ENCODE measurements around the gene ELAVL3. TPM values are rescaled to one million over a fixed set of nuclear protein-coding genes. Genes with fewer than 3 reads are reported as not detected.

ELAVL3 gene
- total RNA-seq, 2 experiments from 2014 or later: 0.66 TPM; not detected in 1

DNA sequence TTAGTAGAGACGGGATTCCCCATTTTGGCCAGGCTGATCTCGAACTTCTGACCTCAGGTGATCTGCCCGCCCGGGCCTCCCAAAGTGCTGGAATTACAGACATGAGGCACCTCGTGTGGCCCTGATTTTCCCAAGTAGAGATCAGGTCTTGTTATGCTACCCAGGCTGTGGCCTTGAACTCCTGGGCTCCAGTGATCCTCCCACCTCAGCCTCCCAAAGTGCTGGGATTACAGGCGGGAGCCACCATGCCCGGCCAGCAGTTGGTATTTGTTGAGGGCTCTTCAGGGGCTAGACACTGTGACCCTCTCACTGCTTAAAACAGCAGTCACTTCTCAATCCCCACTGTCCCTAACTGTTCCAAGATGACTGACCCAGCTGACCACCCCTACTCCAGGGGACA, 8.5 kb upstream of the ELAVL3 start:
- Mint-ChIP-seq H3K4me3 (no peak overlapping the region), H3K4me1 (ENCODE audit: low read depth) (no peaks in the 10 kb centered on the region), H3K27ac (no peak overlapping the region), H3K9me3 (no peaks in the 10 kb centered on the region), H3K36me3 (ENCODE audit: low read depth) (peaks cover 25% of the 10 kb centered on the region), H3K27me3 (peaks cover 8% of the 10 kb centered on the region)
- Histone ChIP-seq H3K4me1 (ENCODE audit: insufficient read depth, low read length) (no peaks in the 10 kb centered on the region), H3K27me3 (ENCODE audit: control insufficient read depth in 1 of 2, insufficient read depth in 2 of 2, low read length in 2 of 2) (no peaks in the 10 kb centered on the region), H3K9me3 (ENCODE audit: control insufficient read depth in 1 of 2, insufficient read depth in 1 of 2, low read length in 2 of 2) (peaks cover 0 to 5% of the 10 kb centered on the region in 2 experiments), H3K36me3 (ENCODE audit: insufficient read depth, low read length) (peaks cover 10% of the 10 kb centered on the region), H3K4me3 (ENCODE audit: low read length) (no peak overlapping the region), H3K27ac (ENCODE audit: low read depth in 1 of 2, low read length in 2 of 2) (no peak overlapping the region)
- CTCF ChIA-PET: no interaction called here
- intact Hi-C loops (cut with DNase I, micrococcal nuclease): loop anchor here in 1 of 2 experiments (10.0 kb wide), 1 partner anchor 55 kb away; the partner anchor contains the start of genes ODAD3 and PRKCSH
- POLR2A ChIA-PET: no interaction called here
- ATAC-seq (ENCODE audit: poor library complexity): no peak
- TF ChIP-seq, protein P1, sequence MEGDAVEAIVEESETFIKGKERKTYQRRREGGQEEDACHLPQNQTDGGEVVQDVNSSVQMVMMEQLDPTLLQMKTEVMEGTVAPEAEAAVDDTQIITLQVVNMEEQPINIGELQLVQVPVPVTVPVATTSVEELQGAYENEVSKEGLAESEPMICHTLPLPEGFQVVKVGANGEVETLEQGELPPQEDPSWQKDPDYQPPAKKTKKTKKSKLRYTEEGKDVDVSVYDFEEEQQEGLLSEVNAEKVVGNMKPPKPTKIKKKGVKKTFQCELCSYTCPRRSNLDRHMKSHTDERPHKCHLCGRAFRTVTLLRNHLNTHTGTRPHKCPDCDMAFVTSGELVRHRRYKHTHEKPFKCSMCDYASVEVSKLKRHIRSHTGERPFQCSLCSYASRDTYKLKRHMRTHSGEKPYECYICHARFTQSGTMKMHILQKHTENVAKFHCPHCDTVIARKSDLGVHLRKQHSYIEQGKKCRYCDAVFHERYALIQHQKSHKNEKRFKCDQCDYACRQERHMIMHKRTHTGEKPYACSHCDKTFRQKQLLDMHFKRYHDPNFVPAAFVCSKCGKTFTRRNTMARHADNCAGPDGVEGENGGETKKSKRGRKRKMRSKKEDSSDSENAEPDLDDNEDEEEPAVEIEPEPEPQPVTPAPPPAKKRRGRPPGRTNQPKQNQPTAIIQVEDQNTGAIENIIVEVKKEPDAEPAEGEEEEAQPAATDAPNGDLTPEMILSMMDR (IDR thresholded peaks at IDR 0.05): no peak
- no peak for DNase-seq

DNA sequence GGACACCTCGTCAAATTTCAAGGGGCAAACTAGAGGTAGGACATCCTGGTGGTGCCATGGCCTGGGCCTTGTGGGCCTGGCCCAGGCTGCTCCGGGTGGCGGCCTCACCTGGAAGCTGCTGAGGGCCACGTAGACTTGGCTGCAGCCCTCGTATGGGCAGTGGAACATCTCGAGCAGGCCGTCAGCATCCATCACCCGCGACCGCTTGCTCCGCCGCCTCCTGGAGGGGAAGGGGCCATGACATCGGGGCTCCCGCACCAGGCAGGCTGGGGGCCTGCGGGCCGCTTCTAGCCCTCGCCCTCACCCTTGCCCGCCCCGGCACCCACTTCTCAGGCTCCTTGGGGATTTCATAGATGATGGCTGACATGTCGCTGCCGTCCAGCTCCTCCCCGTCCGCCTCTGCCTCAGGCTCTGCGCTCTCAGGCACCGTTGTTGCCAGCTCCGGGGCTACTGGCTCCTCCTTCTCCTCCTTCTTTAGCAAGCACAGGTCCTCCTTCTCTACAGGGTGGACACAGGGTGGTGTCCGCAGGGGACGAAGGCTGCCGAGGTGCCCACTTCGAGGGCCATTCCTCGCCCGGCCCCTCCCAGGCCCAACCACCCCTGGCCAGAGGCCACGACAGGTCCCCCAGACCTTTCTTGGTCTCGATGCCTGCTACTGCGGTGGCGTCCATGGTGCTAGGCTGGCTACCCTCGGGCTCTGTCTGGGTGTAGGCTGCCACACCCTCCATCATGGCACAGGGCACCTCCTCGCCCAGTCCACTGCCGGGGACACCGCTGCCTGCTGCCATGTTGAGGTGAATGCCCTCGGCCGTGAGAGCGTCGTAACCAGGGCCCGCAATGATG, 6.0 kb upstream of the ELAVL3 start:
- peaks cover 19% of the 10 kb centered on the region for H3K36me3 Mint-ChIP-seq (ENCODE audit: low read depth)
- Histone ChIP-seq H3K4me1 (ENCODE audit: insufficient read depth, low read length) (peaks cover 15% of the 10 kb centered on the region), H3K27me3 (ENCODE audit: control insufficient read depth in 1 of 2, insufficient read depth in 2 of 2, low read length in 2 of 2) (peaks cover 7 to 8% of the 10 kb centered on the region in 2 experiments), H3K36me3 (ENCODE audit: insufficient read depth, low read length) (peaks cover 13% of the 10 kb centered on the region), H3K4me3 (ENCODE audit: low read length) (no peak overlapping the region), H3K9me3 (ENCODE audit: control insufficient read depth in 1 of 2, insufficient read depth in 1 of 2, low read length in 2 of 2) (peaks cover 0 to 10% of the 10 kb centered on the region in 2 experiments), H3K27ac (ENCODE audit: low read depth in 1 of 2, low read length in 2 of 2) (no peak overlapping the region)
- DNase-seq (no peak), ATAC-seq (ENCODE audit: poor library complexity) (no peak)
- ChIA-PET POLR2A (no interaction called here), CTCF (no interaction called here)
- no peak overlapping the region for H3K27ac Mint-ChIP-seq
- no peaks in the 10 kb centered on the region for H3K9me3 Mint-ChIP-seq
- intact Hi-C loops (cut with DNase I, micrococcal nuclease): loop anchor here in 1 of 2 experiments (10.0 kb wide), 1 partner anchor 52 kb away; the partner anchor contains the start of genes ODAD3 and PRKCSH
- peaks cover 25% of the 10 kb centered on the region for H3K27me3 Mint-ChIP-seq
- TF ChIP-seq, protein P1 (IDR thresholded peaks at IDR 0.05): no peak
- no peak overlapping the region for H3K4me3 Mint-ChIP-seq
- peaks cover 13% of the 10 kb centered on the region for H3K4me1 Mint-ChIP-seq (ENCODE audit: low read depth)

DNA sequence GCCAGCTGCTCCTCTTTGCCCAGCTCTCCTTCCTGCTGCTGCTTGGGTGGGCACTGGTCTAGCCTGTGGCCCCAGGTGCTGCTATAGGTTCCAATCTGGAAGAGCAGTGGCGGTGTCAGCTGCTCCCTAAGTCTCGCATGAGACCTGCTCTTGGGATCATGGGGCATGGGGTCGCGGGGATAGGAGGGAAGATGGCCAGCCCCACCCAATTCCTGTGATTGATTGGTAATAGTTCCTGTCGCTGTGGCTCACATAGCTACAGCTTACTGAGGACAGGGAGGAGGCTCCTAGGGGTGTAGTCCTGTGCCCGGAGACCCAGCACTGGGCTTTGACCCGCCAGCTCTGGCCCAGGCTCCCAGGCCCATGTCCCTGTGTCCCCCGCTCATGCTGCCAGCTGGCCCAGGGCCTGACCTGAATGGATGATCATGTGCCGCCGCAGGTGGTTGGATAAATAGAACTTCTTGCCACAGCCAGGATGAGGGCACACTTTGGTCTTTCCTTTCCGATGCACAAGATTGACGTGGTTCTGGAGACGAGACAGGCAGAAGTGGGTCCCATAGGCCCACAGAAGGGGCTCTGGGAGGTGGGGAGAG, 4.5 kb upstream of the ELAVL3 start:
- no peak overlapping the region for H3K27ac ChIP-seq (ENCODE audit: low read depth in 1 of 2, low read length in 2 of 2)
- intact Hi-C loops (cut with DNase I, micrococcal nuclease): loop anchor here in 1 of 2 experiments (10.0 kb wide), 1 partner anchor 51 kb away; the partner anchor contains the start of genes ODAD3 and PRKCSH
- peaks cover 9% of the 10 kb centered on the region for H3K36me3 ChIP-seq (ENCODE audit: insufficient read depth, low read length)
- ChIA-PET CTCF (interaction anchor here (0.6 kb wide), 1 partner anchor 192 kb away, joined by 3 read pairs; no protein-coding TSS in a partner anchor), POLR2A (no interaction called here)
- H3K9me3 ChIP-seq (ENCODE audit: control insufficient read depth in 1 of 2, insufficient read depth in 1 of 2, low read length in 2 of 2): peaks cover 0 to 21% of the 10 kb centered on the region in 2 experiments
- H3K27me3 Mint-ChIP-seq: peaks cover 34% of the 10 kb centered on the region
- no peak overlapping the region for H3K4me3 Mint-ChIP-seq
- DNase-seq: no peak
- H3K4me1 ChIP-seq (ENCODE audit: insufficient read depth, low read length): peaks cover 27% of the 10 kb centered on the region
- TF ChIP-seq, protein P1 (IDR thresholded peaks at IDR 0.05): no peak
- peaks cover 10% of the 10 kb centered on the region for H3K36me3 Mint-ChIP-seq (ENCODE audit: low read depth)
- H3K4me3 ChIP-seq (ENCODE audit: low read length): no peak overlapping the region
- no peak for ATAC-seq (ENCODE audit: poor library complexity)
- H3K27me3 ChIP-seq (ENCODE audit: control insufficient read depth in 1 of 2, insufficient read depth in 2 of 2, low read length in 2 of 2): peaks cover 18 to 20% of the 10 kb centered on the region in 2 experiments
- H3K27ac Mint-ChIP-seq: no peak overlapping the region
- H3K4me1 Mint-ChIP-seq (ENCODE audit: low read depth): peaks cover 22% of the 10 kb centered on the region
- H3K9me3 Mint-ChIP-seq: no peaks in the 10 kb centered on the region
